ENCODE measurements around the gene BRD4.

DNA sequence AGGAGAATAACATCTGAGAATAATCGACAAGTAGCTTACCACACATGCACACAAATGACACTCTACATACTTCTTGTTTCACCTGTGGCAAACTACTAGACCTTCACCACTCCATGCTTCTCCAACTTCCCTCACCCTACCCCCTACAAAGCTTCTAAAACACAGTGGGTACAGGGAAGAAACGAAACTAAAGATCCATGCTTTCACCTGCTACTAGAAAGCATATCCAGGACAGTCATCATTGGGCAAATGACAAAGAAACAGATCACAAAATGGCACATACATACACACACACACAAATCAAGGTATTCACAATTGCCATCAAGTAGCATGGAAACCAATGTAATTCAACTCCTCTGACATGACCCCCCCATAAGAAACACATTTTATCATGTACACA lies 10.6 kb downstream of the BRD4 start:
- TF ChIP-seq, protein P1, sequence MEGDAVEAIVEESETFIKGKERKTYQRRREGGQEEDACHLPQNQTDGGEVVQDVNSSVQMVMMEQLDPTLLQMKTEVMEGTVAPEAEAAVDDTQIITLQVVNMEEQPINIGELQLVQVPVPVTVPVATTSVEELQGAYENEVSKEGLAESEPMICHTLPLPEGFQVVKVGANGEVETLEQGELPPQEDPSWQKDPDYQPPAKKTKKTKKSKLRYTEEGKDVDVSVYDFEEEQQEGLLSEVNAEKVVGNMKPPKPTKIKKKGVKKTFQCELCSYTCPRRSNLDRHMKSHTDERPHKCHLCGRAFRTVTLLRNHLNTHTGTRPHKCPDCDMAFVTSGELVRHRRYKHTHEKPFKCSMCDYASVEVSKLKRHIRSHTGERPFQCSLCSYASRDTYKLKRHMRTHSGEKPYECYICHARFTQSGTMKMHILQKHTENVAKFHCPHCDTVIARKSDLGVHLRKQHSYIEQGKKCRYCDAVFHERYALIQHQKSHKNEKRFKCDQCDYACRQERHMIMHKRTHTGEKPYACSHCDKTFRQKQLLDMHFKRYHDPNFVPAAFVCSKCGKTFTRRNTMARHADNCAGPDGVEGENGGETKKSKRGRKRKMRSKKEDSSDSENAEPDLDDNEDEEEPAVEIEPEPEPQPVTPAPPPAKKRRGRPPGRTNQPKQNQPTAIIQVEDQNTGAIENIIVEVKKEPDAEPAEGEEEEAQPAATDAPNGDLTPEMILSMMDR (IDR thresholded peaks at IDR 0.05) = no peak
- TF ChIP-seq POLR2A (IDR thresholded peaks at IDR 0.05) = no peak
